Activated T-cell treated with anti-CD3 and anti-CD28 coated beads for 4 hours (primary cell): Measurements from ENCODE around the gene STPG2.
"Not testable (repeated sequence)": the region's sequence is repeated elsewhere in the genome, so short reads cannot be mapped to it uniquely, and the experiment has no call there.

ENCODE experiments used
- DNase-seq: peaks from one replicate; pipeline ENCODE4 v3.0.0-alpha.2; 2020

Gene STPG2

GRCh38 chr4:97778174-97778573 is 365.1 kb downstream of the STPG2 start:
- no peak for DNase-seq

GRCh38 chr4:97774347-97774989 is 368.8 kb downstream of the STPG2 start:
- DNase-seq = no peak

- no peak for DNase-seq
These were observed 373.1 kb downstream of the STPG2 start for GRCh38 chr4:97770222-97770621.

GRCh38 chr4:97762115-97762512 is 381.2 kb downstream of the STPG2 start:
- no peak for DNase-seq

- DNase-seq = no peak
These were observed 381.7 kb downstream of the STPG2 start for GRCh38 chr4:97761445-97762114.

GRCh38 chr4:97759785-97760184 is 383.5 kb downstream of the STPG2 start:
- no peak for DNase-seq

- DNase-seq = no peak
These were observed 390.7 kb downstream of the STPG2 start for GRCh38 chr4:97752599-97752998.

GRCh38 chr4:97747945-97748344 is 395.3 kb downstream of the STPG2 start:
- DNase-seq = no peak

- DNase-seq = no peak
These were observed 422.3 kb downstream of the STPG2 start for GRCh38 chr4:97720869-97721432.

- DNase-seq = no peak
These were observed 452.1 kb downstream of the STPG2 start for GRCh38 chr4:97691111-97691605.

- DNase-seq = no peak
These were observed 472.5 kb downstream of the STPG2 start for GRCh38 chr4:97670703-97671269.

GRCh38 chr4:97665553-97665952 is 477.7 kb downstream of the STPG2 start:
- no peak for DNase-seq

GRCh38 chr4:97664741-97665140 is 478.5 kb downstream of the STPG2 start:
- no peak for DNase-seq

- DNase-seq = no peak
These were observed 481.1 kb downstream of the STPG2 start for GRCh38 chr4:97662133-97662532.

GRCh38 chr4:97656044-97656720 is 487.1 kb downstream of the STPG2 start:
- no peak for DNase-seq

- no peak for DNase-seq
These were observed 489.6 kb downstream of the STPG2 start for GRCh38 chr4:97653701-97654100.

- no peak for DNase-seq
These were observed 496.3 kb downstream of the STPG2 start for GRCh38 chr4:97646997-97647396.

- DNase-seq = no peak
These were observed 498.0 kb downstream of the STPG2 start for GRCh38 chr4:97645071-97645821.

- DNase-seq = no peak
These were observed 500.1 kb downstream of the STPG2 start for GRCh38 chr4:97643179-97643578.

- DNase-seq = no peak
These were observed 503.3 kb downstream of the STPG2 start for GRCh38 chr4:97639961-97640360.

GRCh38 chr4:97633831-97634230 is 509.4 kb downstream of the STPG2 start:
- not testable (repeated sequence) for DNase-seq

GRCh38 chr4:97627750-97628149 is 515.5 kb downstream of the STPG2 start:
- no peak for DNase-seq

- DNase-seq = no peak
These were observed 519.1 kb downstream of the STPG2 start for GRCh38 chr4:97624204-97624603.
